SU-DHL-6 (cell line): ENCODE data around the gene PPP1CC.

Source experiments
- H2AFZ ChIP-seq: fragments of 200-600 bp; sonication (generic); 2 replicates; pipeline ENCODE4 v1.6.1; 2014; ENCODE audit warnings: low read depth, mild to moderate bottlenecking, moderate library complexity, mixed read lengths, antibody characterized with exemption, low read length; ENCODE audit not compliant: severe bottlenecking
- H3F3A ChIP-seq: fragments of 200-600 bp; shearing (Covaris generic); 2 replicates; pipeline ENCODE4 v1.6.0; 2016; ENCODE audit warnings: antibody characterized with exemption, mild to moderate bottlenecking; ENCODE audit not compliant: insufficient read depth
- H3K27ac ChIP-seq: fragments of 200-600 bp; sonication (generic); 2 replicates; pipeline ENCODE4 v1.5.1; 2016; ENCODE audit warnings: low read depth, mild to moderate bottlenecking, low read length, moderate library complexity, mixed read lengths
- H3K27me3 ChIP-seq: fragments of 200-600 bp; sonication (generic), shearing (Covaris generic); 2 replicates; pipeline ENCODE4 v1.6.0; 2014; ENCODE audit warnings: mild to moderate bottlenecking, low read length
- H3K36me3 ChIP-seq: fragments of 200-600 bp; sonication (generic); 2 replicates; pipeline ENCODE4 v1.6.1; 2014; ENCODE audit warnings: mild to moderate bottlenecking, low read length, mixed read lengths
- H3K4me2 ChIP-seq: fragments of 300-600, 200-600 bp; shearing (Covaris generic), sonication (generic); 2 replicates; pipeline ENCODE4 v1.6.0; 2014; ENCODE audit warnings: low read length, low read depth, mild to moderate bottlenecking; ENCODE audit not compliant: poor library complexity, severe bottlenecking
- H3K4me3 ChIP-seq: fragments of 200-600 bp; sonication (generic); 2 replicates; pipeline ENCODE4 v1.5.1; 2014; ENCODE audit warnings: antibody characterized with exemption, low read length, mild to moderate bottlenecking, mixed read lengths; ENCODE audit not compliant: insufficient read depth, poor library complexity, severe bottlenecking
- H3K79me2 ChIP-seq: fragments of 200-600 bp; sonication (generic); 2 replicates; pipeline ENCODE4 v1.6.1; 2014; ENCODE audit warnings: mild to moderate bottlenecking, low read length, moderate library complexity; ENCODE audit not compliant: insufficient read depth
- H3K9ac ChIP-seq: fragments of 200-600 bp; sonication (generic); 2 replicates; pipeline ENCODE4 v1.7.0; 2014; ENCODE audit warnings: mild to moderate bottlenecking, low read length
- H3K9me2 ChIP-seq: fragments of 200-600 bp; sonication (generic); replicated peaks from 2 replicates; pipeline ENCODE4 v1.6.1; 2014; ENCODE audit warnings: low read length; ENCODE audit not compliant: insufficient read depth
- H3K9me3 ChIP-seq: fragments of 200-600 bp; sonication (generic); 2 replicates; pipeline ENCODE4 v1.6.1; 2014; ENCODE audit warnings: low read length, mixed read lengths; ENCODE audit not compliant: insufficient read depth
- H4K20me1 ChIP-seq: fragments of 200-600 bp; sonication (generic); 2 replicates; pipeline ENCODE4 v1.6.1; 2014; ENCODE audit warnings: low read depth, mild to moderate bottlenecking, antibody characterized with exemption, low read length, moderate library complexity, mixed read lengths
- CTCF ChIP-seq: fragments of 200-600 bp; sonication (generic); IDR thresholded peaks from one replicate; pipeline ENCODE4 v1.5.1; 2017; ENCODE audit warnings: antibody characterized with exemption, mild to moderate bottlenecking, low read length, moderate library complexity; ENCODE audit not compliant: insufficient read depth, poor library complexity, severe bottlenecking
- EZH2phosphoT487 ChIP-seq: fragments of 200-600 bp; sonication (generic), shearing (Covaris generic); conservative IDR thresholded peaks from 2 replicates; pipeline ENCODE4 v1.6.1; 2018; ENCODE audit warnings: mild to moderate bottlenecking, antibody characterized with exemption, low read length, moderate library complexity, mixed read lengths

The PPP1CC gene

GRCh38 chr12:110780448-110780847, 37.8 kb upstream of the PPP1CC start:
- Histone ChIP-seq H2AFZ (no peak overlapping the region), H3K27ac (no peak overlapping the region)

GRCh38 chr12:110778833-110779577, 36.3 kb upstream of the PPP1CC start:
- no peak overlapping the region for H3K27ac ChIP-seq
- no peak overlapping the region for H3K9ac ChIP-seq
- H3F3A ChIP-seq = no peaks in the 10 kb centered on the region
- no peak overlapping the region for H3K4me3 ChIP-seq
- no peak overlapping the region for H3K4me2 ChIP-seq
- TF ChIP-seq CTCF = no peak
- TF ChIP-seq EZH2phosphoT487 = no peak
- H3K79me2 ChIP-seq = no peaks in the 10 kb centered on the region
- no peaks in the 10 kb centered on the region for H4K20me1 ChIP-seq
- H3K27me3 ChIP-seq = no peaks in the 10 kb centered on the region
- no peaks in the 10 kb centered on the region for H3K9me2 ChIP-seq
- no peaks in the 10 kb centered on the region for H3K9me3 ChIP-seq
- H2AFZ ChIP-seq = no peak overlapping the region
- no peaks in the 10 kb centered on the region for H3K36me3 ChIP-seq

More at GRCh38 chr12:110780448-110780847, 37.8 kb upstream of the PPP1CC start:
- no peak overlapping the region for H3K4me2 ChIP-seq
- H3K9me2 ChIP-seq = no peaks in the 10 kb centered on the region
- H3F3A ChIP-seq = no peaks in the 10 kb centered on the region
- no peak overlapping the region for H3K9ac ChIP-seq
- H4K20me1 ChIP-seq = no peaks in the 10 kb centered on the region
- no peaks in the 10 kb centered on the region for H3K36me3 ChIP-seq
- H3K79me2 ChIP-seq = no peaks in the 10 kb centered on the region
- H3K27me3 ChIP-seq = no peaks in the 10 kb centered on the region
- H3K4me3 ChIP-seq = no peak overlapping the region
- no peaks in the 10 kb centered on the region for H3K9me3 ChIP-seq
- TF ChIP-seq EZH2phosphoT487 (no peak), CTCF (no peak)

- H3K9me2 ChIP-seq = no peaks in the 10 kb centered on the region
- no peak overlapping the region for H2AFZ ChIP-seq
- H3F3A ChIP-seq = no peaks in the 10 kb centered on the region
- H4K20me1 ChIP-seq = no peaks in the 10 kb centered on the region
- no peaks in the 10 kb centered on the region for H3K79me2 ChIP-seq
- H3K4me2 ChIP-seq = no peak overlapping the region
- no peaks in the 10 kb centered on the region for H3K27me3 ChIP-seq
- no peak overlapping the region for H3K9ac ChIP-seq
- H3K36me3 ChIP-seq = no peaks in the 10 kb centered on the region
- no peak overlapping the region for H3K27ac ChIP-seq
- no peak overlapping the region for H3K4me3 ChIP-seq
- H3K9me3 ChIP-seq = no peaks in the 10 kb centered on the region
- TF ChIP-seq EZH2phosphoT487 (no peak), CTCF (no peak)
These were observed 33.7 kb upstream of the PPP1CC start for GRCh38 chr12:110776410-110776809.
